ENCODE data around the gene MPZL2.

DNA sequence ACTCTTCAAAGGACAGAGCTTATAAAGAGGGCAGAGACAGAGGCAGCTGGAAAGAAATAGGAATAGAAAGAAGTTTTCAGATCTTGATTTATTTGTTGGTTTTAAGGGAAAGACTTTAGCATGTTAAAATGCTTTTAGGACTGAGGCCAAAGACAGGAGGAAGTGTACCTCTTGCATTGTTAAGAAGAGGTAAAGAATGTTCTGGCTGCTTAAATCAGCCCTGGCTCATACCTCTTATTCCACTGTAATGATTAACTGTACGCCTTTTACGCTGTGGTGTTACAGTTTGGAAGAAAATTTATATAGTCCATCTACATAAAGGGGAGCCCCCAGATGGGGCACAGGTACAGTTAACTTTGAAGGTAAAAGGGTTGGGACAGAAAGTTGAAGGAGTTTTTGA, 10.1 kb upstream of the MPZL2 start:
- no peak for TF ChIP-seq CTCF (IDR thresholded peaks at IDR 0.05)
- no peak for TF ChIP-seq POLR2A (IDR thresholded peaks at IDR 0.05)
- peak in 1 of 2 donors; percentile 45 for TF ChIP-seq POLR2AphosphoS5 (IDR thresholded peaks at IDR 0.05; ENCODE audit: insufficient read depth in 1 of 2, low read depth in 1 of 2)
